ENCODE data around the gene SCG2. TPM values are rescaled to one million over a fixed set of nuclear protein-coding genes. Genes with fewer than 3 reads are reported as not detected.

The SCG2 gene
- total and polyA plus RNA-seq, 11 donors: 0.07 to 2.4 (median 0.19) TPM; not detected in 2

GRCh38 chr2:223562078-223562477 lies 40.1 kb downstream of the SCG2 start:
- Histone ChIP-seq H3K27me3 (no peaks in the 10 kb centered on the region), H3K9me3 (no peaks in the 10 kb centered on the region), H3K36me3 (no peaks in the 10 kb centered on the region), H3K4me1 (peaks cover 0 to 10% (median 0%) of the 10 kb centered on the region in 12 donors), H3K27ac (no peak overlapping the region), H3K4me3 (no peak overlapping the region)
- intact Hi-C loops (cut with DNase I): no loop called here
- WGBS, 4 donors: 80 to 88% (median 84%) methylated on average over 2 of the region's 2 CpGs
- no peak for ATAC-seq
- no peak for DNase-seq
- TF ChIP-seq POLR2A (IDR thresholded peaks at IDR 0.05) (no peak), CTCF (IDR thresholded peaks at IDR 0.05) (no peak)

- H3K27me3 ChIP-seq: peaks cover 0 to 2% (median 0%) of the 10 kb centered on the region in 9 donors
- no peaks in the 10 kb centered on the region for H3K36me3 ChIP-seq
- TF ChIP-seq CTCF (IDR thresholded peaks at IDR 0.05): no peak
- TF ChIP-seq POLR2A (IDR thresholded peaks at IDR 0.05): no peak
- no peak overlapping the region for H3K4me3 ChIP-seq
- no peak overlapping the region for H3K27ac ChIP-seq
- DNase-seq (no peak), ATAC-seq (no peak)
- intact Hi-C loops (cut with DNase I): no loop called here
- H3K9me3 ChIP-seq: no peaks in the 10 kb centered on the region
- 82 to 86% (median 84%) methylated on average over 7 of the region's 7 CpGs for WGBS, 4 donors
- peaks cover 0 to 10% (median 0%) of the 10 kb centered on the region in 12 donors for H3K4me1 ChIP-seq
These were observed 41.3 kb downstream of the SCG2 start for GRCh38 chr2:223560749-223561435.

- Histone ChIP-seq H3K4me3 (no peak overlapping the region), H3K4me1 (peaks cover 0 to 10% (median 0%) of the 10 kb centered on the region in 12 donors), H3K9me3 (no peaks in the 10 kb centered on the region), H3K27me3 (peaks cover 0 to 4% (median 0%) of the 10 kb centered on the region in 9 donors), H3K27ac (no peak overlapping the region), H3K36me3 (no peaks in the 10 kb centered on the region)
- ATAC-seq: no peak
- intact Hi-C loops (cut with DNase I): no loop called here
- WGBS, 4 donors: 41 to 51% (median 46%) methylated on average over 1 of the region's 1 CpG
- no peak for TF ChIP-seq CTCF (IDR thresholded peaks at IDR 0.05)
- no peak for TF ChIP-seq POLR2A (IDR thresholded peaks at IDR 0.05)
- no peak for DNase-seq
These were observed 43.2 kb downstream of the SCG2 start for GRCh38 chr2:223558970-223559369.

- ATAC-seq (no peak), DNase-seq (no peak)
- 74 to 90% (median 84%) methylated on average over 3 of the region's 3 CpGs for WGBS, 4 donors
- no peak overlapping the region for H3K27ac ChIP-seq
- intact Hi-C loops (cut with DNase I): no loop called here
- no peak overlapping the region for H3K4me3 ChIP-seq
- TF ChIP-seq CTCF (IDR thresholded peaks at IDR 0.05) (no peak), POLR2A (IDR thresholded peaks at IDR 0.05) (no peak)
- H3K9me3 ChIP-seq: peaks cover 0 to 3% (median 0%) of the 10 kb centered on the region in 12 donors
- no peaks in the 10 kb centered on the region for H3K4me1 ChIP-seq
- peaks cover 0 to 4% (median 0%) of the 10 kb centered on the region in 9 donors for H3K27me3 ChIP-seq
- no peaks in the 10 kb centered on the region for H3K36me3 ChIP-seq
These were observed 47.2 kb downstream of the SCG2 start for GRCh38 chr2:223554923-223555322.

Data from heart left ventricle (tissue), 16 donors.